Lower leg skin (tissue), 3 donors: ENCODE measurements around the gene CAMSAP2.

Experiments
- CTCF ChIP-seq, 3 donors: fragments of 450-650 bp; IDR thresholded peaks; one replicate each; pipeline ENCODE4 v1.5.1; 2016; ENCODE audit warnings: antibody characterized with exemption in 3 of 3, mild to moderate bottlenecking in 3 of 3, moderate library complexity in 2 of 3
- POLR2A ChIP-seq, 2 donors: fragments of 450-650 bp; IDR thresholded peaks; one replicate each; pipeline ENCODE4 v1.6.1; 2016 to 2017; ENCODE audit warnings: antibody characterized with exemption in 2 of 2, mild to moderate bottlenecking in 1 of 2, moderate library complexity in 1 of 2

GRCh38 chr1:200903793-200904192 lies 165.1 kb downstream of the CAMSAP2 start:
- TF ChIP-seq POLR2A (IDR thresholded peaks at IDR 0.05) (no peak), CTCF (IDR thresholded peaks at IDR 0.05) (no peak)
